Right lung (tissue), 5 donors: Measurements from ENCODE around the gene ANGPTL4. TPM values are rescaled to one million over a fixed set of nuclear protein-coding genes. Genes with fewer than 3 reads are reported as not detected.

ENCODE experiments used
- DNase-seq, 2 donors: peaks; one replicate each; pipeline ENCODE4 v3.0.0-alpha.2; 2013
- polyA plus RNA-seq, 5 donors: library from polyadenylated mRNA; unstranded; fragments of 120-200 nt; gene quantifications; one replicate each; pipeline versions ENCODE4 v1.2.1 to v1.2.3, GENCODE V29; 2013; ENCODE audit warnings: inconsistent platforms in 1 of 5, low replicate concordance in 1 of 5; ENCODE audit not compliant: insufficient read length in 5 of 5, insufficient read depth in 1 of 5

The ANGPTL4 gene
- polyA plus RNA-seq, 5 donors, result 2.9 to 7.6 (median 4.6) TPM

- peak; percentile 93 to 94 for DNase-seq
Observed at GRCh38 chr19:8412783-8413628, 49.1 kb downstream of the ANGPTL4 start, which contains the start of gene MARCHF2. Gene MARCHF2, plus strand, starts transcription at chr19:8413305. Its CDS starts 8,536 bp downstream, at chr19:8421841.

GRCh38 chr19:8413629-8413995, 49.7 kb downstream of the ANGPTL4 start:
- no peak for DNase-seq

DNA sequence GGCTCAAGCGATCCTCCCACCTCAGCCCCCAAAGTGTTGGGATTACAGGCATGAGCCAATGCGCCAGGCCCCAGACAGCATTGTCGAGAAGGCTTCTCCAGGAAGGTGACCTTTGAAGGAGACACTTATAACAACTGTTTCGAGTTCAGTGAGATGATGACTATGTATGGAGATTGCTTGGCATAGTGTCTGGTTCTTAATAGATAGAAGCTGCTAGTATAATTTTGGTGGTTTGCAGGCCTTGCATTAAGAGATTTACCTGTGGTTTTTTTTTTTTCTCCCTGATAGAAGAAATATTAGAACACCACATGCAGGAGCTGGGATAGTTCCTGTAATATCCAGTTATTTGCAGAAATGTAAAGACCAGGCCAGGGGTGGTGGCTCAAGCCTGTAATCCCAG, 52.8 kb downstream of the ANGPTL4 start:
- no peak for DNase-seq

DNA sequence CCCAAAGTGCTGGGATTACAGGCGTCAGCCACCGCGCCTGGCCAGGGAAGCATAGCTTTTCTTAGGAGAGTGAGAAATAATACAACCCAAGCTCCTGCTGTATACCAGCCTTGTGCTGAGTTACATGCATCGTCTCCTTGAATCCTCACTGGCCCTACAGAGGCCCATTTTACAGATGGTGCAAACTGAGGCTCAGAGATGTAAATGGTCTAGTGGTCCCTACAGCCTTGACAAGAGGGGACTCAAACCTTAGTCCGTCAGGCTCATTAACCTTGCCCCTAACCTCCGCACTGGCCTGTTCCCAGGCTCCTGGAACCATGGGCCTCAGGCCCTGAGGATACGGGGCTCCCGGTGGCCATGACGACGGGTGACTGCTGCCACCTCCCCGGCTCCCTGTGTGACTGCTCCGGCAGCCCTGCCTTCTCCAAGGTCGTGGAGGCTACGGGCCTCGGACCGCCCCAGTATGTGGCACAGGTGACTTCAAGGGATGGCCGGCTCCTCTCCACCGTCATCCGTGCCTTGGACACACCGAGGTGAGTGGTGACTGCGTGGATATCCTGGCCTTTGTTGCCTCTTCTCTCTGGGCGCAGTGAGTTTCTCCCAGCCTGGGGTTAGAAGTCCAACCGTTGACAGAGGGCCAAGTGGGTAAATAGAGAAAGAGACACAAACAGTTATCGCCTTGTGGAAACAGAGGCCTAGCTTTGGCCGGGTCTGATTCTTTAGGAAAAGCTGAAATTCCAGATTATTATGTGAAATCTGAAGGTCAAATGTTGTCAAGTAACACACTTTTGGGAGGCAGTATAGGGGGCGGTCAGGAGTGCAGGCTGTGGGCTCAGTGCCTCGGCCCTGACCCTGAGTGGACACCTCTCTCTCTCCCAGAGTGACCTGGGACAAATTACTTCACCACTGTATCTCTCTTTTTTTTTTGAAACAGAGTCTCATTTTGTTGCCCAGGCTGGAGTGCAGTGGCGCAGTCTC, 57.8 kb downstream of the ANGPTL4 start:
- no peak for DNase-seq

DNA sequence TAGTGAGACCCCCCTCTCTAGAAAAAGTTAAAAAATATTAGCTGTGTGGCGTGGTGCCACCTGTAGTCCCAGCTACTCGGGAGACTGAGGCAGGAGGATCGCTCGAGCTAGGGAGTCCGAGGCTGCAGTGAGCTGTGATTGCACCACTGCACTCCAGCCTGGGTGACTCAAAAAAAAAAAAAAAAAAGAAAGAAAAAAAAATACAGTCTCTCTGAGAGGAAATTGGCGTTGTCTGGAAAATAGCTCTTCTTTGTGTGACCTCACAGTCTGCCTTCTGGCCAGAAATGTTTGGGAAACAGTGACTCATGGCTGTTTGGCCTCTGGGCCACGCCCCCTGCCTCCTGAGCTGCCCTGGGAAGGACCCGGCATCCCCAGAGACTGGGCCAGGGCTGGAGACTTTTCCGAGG, 59.9 kb downstream of the ANGPTL4 start:
- DNase-seq, result peak in 1 of 2 donors; percentile 42

Other genes starting within 250 kb of the ANGPTL4 start
- gene FBN3, start 214.6 kb upstream of the ANGPTL4 start, polyA plus RNA-seq, result 10 to 100 TPM; 52.4 to 74.3 (median 54.0) TPM
- gene CERS4, start 154.8 kb upstream of the ANGPTL4 start, polyA plus RNA-seq, result 10 to 100 TPM; 41.4 to 62.9 (median 53.1) TPM
- 10 to 100 TPM; 26.9 to 53.9 (median 33.0) TPM for gene CD320, start 55.8 kb upstream of the ANGPTL4 start, polyA plus RNA-seq
- 10 to 100 TPM; 29.6 to 36.3 (median 35.6) TPM for gene NDUFA7, start 42.8 kb upstream of the ANGPTL4 start, polyA plus RNA-seq
- gene RPS28, start 42.7 kb upstream of the ANGPTL4 start, polyA plus RNA-seq, result 100 to 1,000 TPM; 455 to 946 (median 563) TPM
- gene KANK3, start 20.9 kb upstream of the ANGPTL4 start, polyA plus RNA-seq, result 10 to 100 TPM; 13.0 to 26.5 (median 16.8) TPM
- gene RAB11B, start 26.2 kb downstream of the ANGPTL4 start, polyA plus RNA-seq, result 100 to 1,000 TPM in 4 of 5 donors, 10 to 100 TPM in 1; 97.7 to 161 (median 121) TPM
- 10 to 100 TPM in 3 of 5 donors, 1 to 10 TPM in 2; 9.4 to 17.0 (median 10.6) TPM for gene MARCHF2, start 49.1 kb downstream of the ANGPTL4 start, polyA plus RNA-seq
- 100 to 1,000 TPM; 281 to 444 (median 337) TPM for gene HNRNPM, start 80.8 kb downstream of the ANGPTL4 start, polyA plus RNA-seq
- 1 to 10 TPM; 1.9 to 3.9 (median 2.9) TPM for gene PRAM1, start 138.5 kb downstream of the ANGPTL4 start, polyA plus RNA-seq
- 10 to 100 TPM; 16.3 to 38.3 (median 20.8) TPM for gene ZNF414, start 150.0 kb downstream of the ANGPTL4 start, polyA plus RNA-seq
- gene MYO1F, start 213.3 kb downstream of the ANGPTL4 start, polyA plus RNA-seq, result 10 to 100 TPM; 10.8 to 14.6 (median 11.1) TPM
- gene ADAMTS10, start 246.6 kb downstream of the ANGPTL4 start, polyA plus RNA-seq, result 10 to 100 TPM; 46.0 to 71.3 (median 53.9) TPM